HuH-7 (cell line): Measurements from ENCODE around the gene PPP1R1B.

ENCODE experiments used
- DNase-seq: peaks from one replicate; pipeline ENCODE4 v3.0.0; 2011; ENCODE audit warnings: low spot score

Gene PPP1R1B

DNA sequence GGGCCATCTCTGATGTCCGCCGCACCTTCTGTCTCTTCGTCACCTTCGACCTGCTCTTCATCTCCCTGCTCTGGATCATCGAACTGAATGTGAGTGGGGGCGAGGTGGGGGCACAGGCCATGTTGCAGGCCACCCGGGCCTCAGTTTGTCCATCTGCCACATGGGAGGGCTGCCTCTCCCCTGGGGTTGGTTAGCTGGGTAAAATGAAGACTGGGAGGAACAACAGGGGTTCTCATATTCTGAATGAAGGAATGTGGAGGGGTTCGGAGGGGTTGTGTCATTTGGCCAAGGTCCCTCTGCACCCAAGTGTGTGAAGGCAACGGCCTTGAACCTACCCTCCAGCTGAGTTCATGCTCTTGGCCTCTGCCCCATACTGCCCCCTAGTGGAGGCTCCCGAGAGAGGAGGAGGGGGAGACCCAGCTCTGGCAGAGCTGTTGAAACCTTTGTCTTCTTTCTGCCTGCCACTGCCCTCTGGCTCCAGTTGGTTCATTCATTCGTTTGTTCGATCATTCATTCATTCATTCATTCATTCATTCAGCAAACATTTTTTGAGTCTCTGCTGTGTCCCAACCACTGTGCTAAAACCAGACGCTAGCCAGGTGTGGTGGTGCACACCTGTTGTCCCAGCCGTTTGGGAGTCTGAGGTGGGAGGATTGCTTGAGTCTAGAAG lies 27.0 kb downstream of the PPP1R1B start:
- DNase-seq: peak; percentile 94

DNA sequence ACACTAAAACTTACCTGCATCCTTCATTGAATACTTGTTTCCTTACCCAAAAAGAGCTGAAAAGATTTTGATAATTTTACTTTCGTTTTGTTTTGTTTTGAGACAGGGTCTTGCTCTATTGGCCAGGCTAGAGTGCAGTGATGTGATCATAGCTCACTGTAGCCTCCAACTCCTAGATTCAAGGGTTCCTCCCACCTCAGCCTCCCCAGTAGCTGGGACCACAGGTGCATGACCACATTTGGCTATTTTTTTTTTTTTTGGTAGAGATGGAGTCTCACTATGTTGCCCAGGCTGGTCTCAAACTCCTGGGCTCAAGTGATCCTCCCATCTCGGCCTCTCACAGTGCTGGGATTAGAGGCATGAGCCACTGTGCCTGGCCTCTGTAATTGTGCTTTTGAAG lies 28.4 kb downstream of the PPP1R1B start:
- no peak for DNase-seq

DNA sequence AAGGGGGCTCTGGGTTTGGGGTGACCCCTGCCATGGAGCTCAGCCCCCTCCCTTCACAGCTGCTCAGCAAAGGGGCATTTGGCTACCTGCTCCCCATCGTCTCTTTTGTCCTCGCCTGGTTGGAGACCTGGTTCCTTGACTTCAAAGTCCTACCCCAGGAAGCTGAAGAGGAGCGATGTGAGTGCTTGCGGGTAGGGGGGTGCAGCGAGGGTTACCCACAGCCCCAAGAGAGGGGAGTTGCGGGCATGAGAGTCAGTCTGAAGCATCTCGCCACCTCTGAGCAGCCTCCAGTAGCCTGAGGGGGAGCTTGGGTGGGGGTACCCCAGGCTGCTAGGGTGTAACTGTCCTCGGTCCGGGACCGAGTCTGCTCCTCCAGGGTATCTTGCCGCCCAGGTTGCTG lies 31.6 kb downstream of the PPP1R1B start:
- no peak for DNase-seq

DNA sequence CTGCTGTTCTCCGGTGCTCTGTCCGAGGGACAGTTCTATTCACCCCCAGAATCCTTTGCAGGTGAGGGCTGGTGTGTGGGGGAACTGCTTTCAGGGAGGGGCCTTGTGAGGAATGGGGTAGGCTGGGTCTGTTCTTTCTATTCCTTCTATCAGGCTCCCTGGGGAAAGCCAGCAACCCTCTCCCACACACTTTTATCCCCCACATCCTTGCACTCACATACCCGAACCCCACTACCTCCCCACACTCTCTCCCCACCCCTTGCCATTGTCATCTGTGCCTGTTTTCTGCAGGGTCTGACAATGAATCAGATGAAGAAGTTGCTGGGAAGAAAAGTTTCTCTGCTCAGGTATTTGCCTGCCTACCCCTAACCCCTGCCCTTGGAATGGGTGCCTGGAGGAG lies 32.0 kb downstream of the PPP1R1B start:
- no peak for DNase-seq

DNA sequence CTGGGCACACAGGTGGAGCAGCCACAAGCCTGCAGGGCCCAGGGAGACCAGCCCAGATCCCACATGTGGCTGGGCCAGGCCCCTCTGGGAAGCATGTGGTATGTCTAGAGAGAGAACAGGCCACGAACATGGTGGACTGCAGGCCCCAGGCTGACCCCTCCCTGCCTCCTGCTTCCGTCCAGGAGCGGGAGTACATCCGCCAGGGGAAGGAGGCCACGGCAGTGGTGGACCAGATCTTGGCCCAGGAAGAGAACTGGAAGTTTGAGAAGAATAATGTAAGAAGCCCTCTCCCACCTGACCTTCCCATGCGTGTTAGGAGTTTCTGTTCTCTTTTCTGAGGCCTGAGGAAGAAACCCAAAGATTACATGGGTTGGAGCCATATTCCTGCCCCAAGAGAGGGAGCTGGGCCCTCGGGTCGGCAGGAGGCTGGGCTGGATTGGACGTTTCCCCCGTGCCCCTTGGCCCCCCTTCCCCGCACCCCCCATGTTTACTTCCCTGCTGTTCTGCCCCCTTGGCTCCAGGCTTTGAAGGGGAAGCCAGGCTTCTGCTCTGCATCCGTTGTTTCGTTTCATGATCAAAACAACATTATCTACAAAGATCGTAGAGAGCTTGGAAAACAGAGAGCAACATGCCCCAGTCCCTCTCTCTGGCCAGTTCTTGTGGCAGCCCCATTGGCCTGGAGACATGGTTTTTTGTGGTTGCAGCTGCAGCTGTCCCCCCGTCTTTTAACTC lies 32.7 kb downstream of the PPP1R1B start:
- no peak for DNase-seq

DNA sequence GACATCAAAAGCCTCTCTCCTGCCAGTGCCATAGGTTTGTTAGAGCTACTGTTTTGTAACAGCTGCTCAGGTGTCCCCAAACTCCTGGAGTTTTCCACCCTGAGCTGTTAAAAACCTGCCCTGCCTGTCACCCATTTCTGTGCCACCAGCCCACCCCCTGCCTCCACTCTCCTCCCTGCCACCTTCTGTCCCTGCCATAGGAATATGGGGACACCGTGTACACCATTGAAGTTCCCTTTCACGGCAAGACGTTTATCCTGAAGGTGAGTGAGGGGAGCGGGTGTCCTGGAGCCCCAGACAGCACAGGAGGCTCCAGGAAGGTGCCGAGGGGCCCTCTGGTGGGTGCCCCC lies 33.2 kb downstream of the PPP1R1B start:
- DNase-seq: no peak

DNA sequence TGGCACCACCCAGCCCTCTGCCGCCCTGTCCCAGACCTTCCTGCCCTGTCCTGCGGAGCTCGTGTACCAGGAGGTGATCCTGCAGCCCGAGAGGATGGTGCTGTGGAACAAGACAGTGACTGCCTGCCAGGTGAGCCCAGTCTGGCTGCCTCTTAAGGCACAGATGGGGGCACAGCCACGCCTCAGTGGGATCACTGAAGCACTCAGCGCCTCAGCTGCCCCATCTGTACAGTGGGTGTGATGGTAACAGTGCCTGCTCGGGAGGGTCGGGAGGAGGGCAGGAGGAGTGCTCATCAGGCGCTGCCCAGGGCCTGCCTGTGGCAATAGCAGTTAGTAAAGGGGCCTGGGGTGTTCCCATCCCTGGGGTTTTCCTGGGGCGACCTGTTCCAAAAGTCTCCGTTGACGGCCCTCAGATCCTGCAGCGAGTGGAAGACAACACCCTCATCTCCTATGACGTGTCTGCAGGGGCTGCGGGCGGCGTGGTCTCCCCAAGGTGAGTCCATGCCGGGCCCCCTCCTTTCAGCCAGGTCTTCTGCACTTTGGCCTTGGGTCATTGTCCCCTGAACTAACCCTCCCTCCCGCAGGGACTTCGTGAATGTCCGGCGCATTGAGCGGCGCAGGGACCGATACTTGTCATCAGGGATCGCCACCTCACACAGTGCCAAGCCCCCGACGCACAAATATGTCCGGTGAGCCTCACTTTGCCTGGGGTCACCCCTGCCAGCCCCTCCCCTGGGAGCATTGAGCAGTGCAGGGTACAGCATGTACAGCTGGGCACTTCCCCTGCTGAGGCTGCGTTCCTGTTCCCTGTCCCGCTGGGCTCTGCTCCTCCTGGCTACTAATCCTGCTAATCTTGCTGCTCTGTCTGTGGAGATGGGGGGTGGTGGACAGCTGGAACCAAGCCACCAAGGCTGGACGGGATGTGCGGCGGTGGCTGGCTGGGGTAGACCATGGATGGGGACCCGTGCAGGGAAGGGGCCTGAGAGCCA lies 33.9 kb downstream of the PPP1R1B start:
- DNase-seq: no peak

DNA sequence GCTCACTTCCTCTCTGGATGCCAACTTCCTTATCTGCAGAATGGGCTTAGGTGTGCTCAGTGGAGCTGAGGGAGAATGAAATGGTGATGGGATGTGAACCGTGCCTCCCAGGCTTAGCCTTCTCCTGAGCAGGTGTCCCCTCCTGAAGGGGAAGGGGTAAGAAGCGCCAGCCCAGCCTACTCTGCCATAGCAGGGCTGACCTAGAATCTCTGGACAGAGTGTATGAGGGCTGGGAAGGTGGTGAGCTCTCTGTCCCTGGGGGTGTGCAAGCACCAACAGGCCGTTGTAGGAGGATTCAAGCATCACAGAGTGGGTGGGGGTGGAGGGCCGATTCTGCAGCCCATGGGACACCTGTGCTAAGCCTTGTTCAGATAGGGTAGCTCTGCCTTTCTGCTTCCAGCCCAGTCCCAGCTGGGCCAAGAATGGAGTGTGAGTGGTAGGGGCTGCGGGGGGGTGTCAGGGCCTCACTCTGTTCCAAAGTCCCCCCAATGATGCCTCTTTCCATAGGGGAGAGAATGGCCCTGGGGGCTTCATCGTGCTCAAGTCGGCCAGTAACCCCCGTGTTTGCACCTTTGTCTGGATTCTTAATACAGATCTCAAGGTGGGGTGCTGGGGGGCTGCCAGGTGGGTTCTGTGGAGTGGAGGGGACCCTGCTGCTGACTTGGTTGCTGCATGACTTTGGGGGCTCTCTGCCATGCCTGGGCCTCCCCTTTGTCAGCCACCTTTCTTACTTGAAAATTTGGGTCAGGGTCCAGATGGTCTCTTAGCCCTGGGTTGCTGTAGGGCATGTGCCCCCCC lies 35.2 kb downstream of the PPP1R1B start:
- no peak for DNase-seq

DNA sequence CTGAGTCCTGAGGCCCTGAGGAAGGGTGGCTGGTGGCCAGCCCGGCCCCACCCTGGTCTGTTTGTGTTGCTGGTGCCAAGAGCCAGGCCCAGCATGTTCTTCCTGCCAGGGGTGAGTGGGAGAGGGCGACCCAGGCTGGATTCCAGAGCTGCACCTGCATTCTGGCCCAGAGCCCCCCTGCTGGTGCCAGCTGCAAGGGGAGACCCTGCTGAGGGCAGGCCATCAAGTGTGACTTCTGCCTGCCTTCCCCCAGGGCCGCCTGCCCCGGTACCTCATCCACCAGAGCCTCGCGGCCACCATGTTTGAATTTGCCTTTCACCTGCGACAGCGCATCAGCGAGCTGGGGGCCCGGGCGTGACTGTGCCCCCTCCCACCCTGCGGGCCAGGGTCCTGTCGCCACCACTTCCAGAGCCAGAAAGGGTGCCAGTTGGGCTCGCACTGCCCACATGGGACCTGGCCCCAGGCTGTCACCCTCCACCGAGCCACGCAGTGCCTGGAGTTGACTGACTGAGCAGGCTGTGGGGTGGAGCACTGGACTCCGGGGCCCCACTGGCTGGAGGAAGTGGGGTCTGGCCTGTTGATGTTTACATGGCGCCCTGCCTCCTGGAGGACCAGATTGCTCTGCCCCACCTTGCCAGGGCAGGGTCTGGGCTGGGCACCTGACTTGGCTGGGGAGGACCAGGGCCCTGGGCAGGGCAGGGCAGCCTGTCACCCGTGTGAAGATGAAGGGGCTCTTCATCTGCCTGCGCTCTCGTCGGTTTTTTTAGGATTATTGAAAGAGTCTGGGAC lies 36.0 kb downstream of the PPP1R1B start:
- DNase-seq: no peak

DNA sequence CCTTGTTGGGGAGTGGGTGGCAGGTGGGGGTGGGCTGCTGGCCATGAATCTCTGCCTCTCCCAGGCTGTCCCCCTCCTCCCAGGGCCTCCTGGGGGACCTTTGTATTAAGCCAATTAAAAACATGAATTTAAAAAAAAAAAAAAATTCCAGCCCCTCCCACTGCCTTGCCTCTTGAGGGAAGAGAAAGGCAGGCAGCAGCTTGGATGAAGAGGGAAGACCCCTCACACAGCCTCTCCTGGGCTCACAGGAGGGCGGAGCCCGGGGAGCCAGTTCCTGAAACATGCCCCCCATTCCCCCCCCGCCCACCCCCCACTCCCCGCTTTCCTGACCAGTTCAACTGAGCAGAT lies 36.6 kb downstream of the PPP1R1B start:
- DNase-seq: no peak

DNA sequence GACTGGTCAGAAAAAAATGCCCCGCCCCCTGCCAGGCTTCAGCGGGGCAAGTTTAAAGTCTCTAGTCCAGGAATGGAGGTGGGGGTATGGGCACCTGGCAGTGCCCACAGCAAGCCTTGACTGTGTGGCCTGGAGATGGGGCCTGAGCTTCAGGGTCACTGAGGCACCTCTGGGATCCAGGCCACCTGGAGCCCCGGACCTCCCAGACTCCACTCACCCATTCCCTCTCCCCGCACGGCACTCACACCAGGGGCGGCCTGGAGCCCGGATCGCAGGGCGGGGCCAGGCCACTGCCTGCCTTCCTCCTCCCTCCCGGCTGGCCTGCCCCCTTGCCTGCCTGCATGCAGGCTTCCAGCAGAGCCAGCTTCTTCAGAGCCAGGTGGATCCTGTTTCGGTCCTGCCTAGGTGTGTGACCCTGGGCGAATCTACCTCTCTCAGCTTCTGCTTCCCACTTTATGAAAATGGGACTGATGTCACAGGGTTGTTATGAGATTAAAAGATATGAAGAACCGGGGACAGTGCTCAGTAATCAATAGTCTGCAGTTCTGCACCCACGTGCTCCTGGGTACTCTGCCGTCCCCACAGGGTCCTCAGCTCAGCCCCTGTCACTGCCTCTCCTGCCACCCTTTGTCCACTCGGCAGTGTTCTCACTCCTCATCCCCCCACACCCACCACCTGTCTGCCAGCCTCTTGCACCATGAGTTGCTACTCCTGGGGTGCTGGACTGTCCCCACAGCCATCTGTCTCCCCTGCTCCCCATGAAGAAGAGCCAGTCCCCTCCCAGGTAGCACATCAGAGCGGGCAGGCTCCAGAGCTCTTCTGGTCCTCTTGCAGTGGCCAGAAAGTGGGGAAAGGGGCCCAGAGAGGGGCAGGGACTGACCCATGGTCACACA lies 37.2 kb downstream of the PPP1R1B start:
- DNase-seq: no peak

DNA sequence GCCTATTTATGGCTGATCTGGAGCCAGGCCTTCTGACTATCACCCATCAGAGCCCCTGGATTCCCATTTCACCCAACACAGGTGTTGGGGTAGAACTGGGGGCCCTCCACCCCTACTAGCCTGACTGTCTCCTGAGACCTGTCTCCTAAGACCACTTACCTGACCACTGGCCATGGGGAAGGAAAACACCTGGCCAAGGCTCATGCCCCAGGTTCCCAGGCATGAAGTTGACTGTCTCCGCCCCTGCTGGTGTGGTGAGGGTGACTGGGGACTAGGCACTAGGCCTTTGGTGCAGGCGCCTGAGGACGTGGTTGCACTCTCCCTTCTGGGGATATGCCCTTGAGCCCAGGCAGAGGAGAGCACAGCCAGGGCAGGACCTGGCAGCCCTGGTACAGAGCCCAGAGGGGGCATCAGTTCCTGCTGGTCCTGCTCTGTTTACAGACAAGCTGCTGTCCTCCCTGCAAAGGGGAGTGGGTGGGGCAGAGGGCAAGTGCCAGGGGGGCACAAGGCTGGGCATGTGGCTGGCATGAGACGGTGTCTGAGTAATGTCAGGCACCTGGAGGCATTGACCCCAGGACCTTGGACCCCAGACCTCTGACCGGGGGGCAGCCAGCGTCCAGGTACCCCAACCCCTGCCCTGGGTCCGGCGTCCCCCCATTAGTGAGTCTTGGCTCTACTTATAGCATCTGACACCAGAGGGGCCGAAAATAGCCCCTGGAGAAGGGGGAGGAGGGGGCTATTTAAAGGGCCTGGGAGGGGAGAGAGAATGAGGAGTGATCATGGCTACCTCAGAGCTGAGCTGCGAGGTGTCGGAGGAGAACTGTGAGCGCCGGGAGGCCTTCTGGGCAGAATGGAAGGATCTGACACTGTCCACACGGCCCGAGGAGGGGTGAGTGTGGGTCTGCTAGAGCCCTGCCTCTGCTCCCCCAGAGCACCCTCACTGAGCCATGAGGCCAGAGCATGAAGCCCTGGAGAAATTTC lies 38.1 kb downstream of the PPP1R1B start, which contains the start of gene TCAP:
TCAP (plus strand) TSS at position 769 of the 981 bp plus-strand sequence; CDS start at position 780, 11 bp downstream.
- DNase-seq: no peak

DNA sequence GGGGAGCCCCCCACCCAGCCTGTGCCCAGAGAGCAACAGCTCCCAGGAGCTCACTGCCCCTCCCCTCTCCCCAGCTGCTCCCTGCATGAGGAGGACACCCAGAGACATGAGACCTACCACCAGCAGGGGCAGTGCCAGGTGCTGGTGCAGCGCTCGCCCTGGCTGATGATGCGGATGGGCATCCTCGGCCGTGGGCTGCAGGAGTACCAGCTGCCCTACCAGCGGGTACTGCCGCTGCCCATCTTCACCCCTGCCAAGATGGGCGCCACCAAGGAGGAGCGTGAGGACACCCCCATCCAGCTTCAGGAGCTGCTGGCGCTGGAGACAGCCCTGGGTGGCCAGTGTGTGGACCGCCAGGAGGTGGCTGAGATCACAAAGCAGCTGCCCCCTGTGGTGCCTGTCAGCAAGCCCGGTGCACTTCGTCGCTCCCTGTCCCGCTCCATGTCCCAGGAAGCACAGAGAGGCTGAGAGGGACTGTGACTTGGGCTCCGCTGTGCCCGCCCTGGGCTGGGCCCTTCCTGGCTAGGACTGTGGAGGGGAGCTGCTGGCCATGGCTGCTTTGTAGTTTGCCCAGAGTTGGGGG lies 39.0 kb downstream of the PPP1R1B start:
- DNase-seq: no peak

DNA sequence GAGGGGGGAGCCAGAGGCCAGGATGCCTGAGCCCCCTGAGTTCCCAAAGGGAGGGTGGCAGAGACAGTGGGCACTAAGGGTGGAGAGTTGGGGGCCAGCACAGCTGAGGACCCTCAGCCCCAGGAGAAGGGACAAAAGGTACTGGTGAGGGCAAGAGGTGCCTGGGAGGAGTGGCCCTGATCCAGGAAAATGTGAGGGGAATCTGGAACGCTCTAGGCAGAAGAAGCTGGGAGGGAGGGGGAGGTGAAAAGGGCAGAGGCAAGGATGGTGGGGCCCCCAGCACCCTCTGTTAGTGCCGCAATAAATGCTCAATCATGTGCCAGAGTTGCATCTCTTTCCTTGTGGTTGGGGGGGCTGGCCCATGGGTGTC lies 39.5 kb downstream of the PPP1R1B start:
- no peak for DNase-seq

DNA sequence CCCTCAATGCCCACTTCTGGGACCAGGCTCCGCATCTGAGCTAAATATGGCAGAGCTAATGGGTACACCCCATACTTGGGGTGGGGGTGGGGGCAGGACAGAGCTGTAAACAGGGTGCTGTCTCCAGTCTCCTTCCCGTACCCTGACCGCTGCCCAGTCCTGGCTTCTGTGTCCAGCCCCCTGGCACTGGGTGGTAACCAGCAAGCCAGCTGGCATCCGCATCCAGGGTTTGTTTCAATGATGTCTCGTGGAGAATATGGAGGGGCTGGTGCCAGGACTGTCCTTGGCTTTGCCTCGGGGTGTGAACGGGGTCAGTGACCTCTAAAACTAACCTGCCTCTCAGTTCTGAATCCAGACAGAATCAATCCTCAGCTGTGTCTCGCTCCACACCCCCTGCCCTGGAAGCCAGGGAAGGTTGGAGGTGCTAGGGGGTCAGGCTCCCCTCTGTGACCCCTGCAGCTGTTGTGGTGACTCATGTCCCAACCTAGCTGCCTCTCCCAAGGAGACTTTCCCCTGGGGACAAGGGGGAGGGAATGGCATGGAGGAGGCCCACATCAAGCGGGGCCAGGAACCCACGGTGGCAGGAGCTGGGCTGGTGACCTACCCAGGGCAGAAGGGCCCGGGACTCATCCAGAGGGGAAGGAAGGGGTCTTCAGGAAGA lies 40.0 kb downstream of the PPP1R1B start:
- no peak for DNase-seq

DNA sequence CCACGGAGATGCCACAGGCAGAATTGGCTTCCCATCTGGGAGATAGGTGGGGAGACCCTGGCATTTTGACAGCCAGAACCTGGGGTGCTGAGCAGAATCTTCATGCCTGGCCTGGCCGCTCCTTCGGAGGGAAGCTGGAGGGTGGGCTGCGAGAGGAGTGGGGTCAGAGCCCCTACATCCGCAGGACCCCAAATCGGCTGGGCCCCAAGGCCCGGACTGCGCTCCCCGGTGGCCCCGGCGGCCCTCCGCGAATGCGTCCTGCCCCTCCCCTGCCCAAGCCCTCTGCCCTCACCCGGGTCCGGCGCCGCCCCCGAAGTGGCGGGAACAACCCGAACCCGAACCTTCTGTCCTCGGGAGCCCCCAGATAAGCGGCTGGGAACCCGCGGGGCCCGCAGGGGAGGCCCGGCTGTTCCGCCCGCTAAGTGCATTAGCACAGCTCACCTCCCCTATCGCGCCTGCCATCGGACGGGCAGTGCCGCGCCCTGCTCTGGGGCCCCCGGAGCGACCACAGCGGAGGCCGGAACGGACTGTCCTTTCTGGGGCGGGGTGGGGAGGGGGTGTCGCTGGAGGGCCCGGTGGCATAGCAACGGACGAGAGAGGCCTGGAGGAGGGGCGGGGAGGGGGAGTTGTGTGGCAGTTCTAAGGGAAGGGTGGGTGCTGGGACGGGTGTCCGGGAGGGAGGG lies 40.7 kb downstream of the PPP1R1B start:
- DNase-seq: peak; percentile 68
